Calu3 (cell line): ENCODE results near the gene LBH. TPM values are rescaled to one million over a fixed set of nuclear protein-coding genes. Genes with fewer than 3 reads are reported as not detected.

Source experiments
- BruUV-seq: library from RNA; stranded (reverse); fragments of 400-500 nt; replicated peaks from 2 replicates; lab custom pipeline; 2021; lab: Mats Ljungman, UMichigan
- CTCF ChIA-PET: fragments of 300-600 bp; sonication (Branson Sonifier 250); formaldehyde crosslinking; loops from one replicate; lab custom pipeline; 2022; ENCODE audit warnings: antibody characterized with exemption; lab: Charles Lee
- DNase-seq: peaks from one replicate; pipeline ENCODE4 v3.0.0; 2022
- H3K27ac Mint-ChIP-seq: one replicate; pipeline ENCODE4 v1.8.0; 2022; ENCODE audit warnings: mixed read lengths; ENCODE audit not compliant: unreplicated experiment
- H3K27me3 Mint-ChIP-seq: one replicate; pipeline ENCODE4 v1.8.0; 2022; ENCODE audit warnings: mixed read lengths; ENCODE audit not compliant: unreplicated experiment
- H3K36me3 Mint-ChIP-seq: one replicate; pipeline ENCODE4 v1.8.0; 2022; ENCODE audit warnings: mild to moderate bottlenecking, moderate library complexity, mixed read lengths; ENCODE audit not compliant: insufficient read depth, unreplicated experiment
- H3K4me1 Mint-ChIP-seq: one replicate; pipeline ENCODE4 v1.8.0; 2022; ENCODE audit warnings: mild to moderate bottlenecking, low read depth, mixed read lengths; ENCODE audit not compliant: unreplicated experiment
- H3K4me3 Mint-ChIP-seq: one replicate; pipeline ENCODE4 v1.8.0; 2022; ENCODE audit warnings: mild to moderate bottlenecking, low read depth, moderate library complexity, mixed read lengths; ENCODE audit not compliant: unreplicated experiment
- H3K9me3 Mint-ChIP-seq: one replicate; pipeline ENCODE4 v1.8.0; 2022; ENCODE audit warnings: low read depth, mixed read lengths; ENCODE audit not compliant: unreplicated experiment
- intact Hi-C: fragments of 100-400 bp; cut with micrococcal nuclease; formaldehyde crosslinking; loops from one replicate; pipeline ENCODE4 v1.10.0; 2022; ENCODE audit not compliant: unreplicated experiment
- total RNA-seq: library from RNA; stranded (reverse); gene quantifications from 2 replicates; pipeline ENCODE4 v1.2.3, GENCODE V29; 2022
- TF ChIP-seq, protein P1 (sequence below): fragments of 200-600 bp; IDR thresholded peaks from one replicate; pipeline ENCODE4 v1.8.0; 2022; ENCODE audit warnings: antibody characterized with exemption; ENCODE audit not compliant: unreplicated experiment

Gene LBH
- total RNA-seq, 1 experiment from 2014 or later, result 3.3 TPM

DNA sequence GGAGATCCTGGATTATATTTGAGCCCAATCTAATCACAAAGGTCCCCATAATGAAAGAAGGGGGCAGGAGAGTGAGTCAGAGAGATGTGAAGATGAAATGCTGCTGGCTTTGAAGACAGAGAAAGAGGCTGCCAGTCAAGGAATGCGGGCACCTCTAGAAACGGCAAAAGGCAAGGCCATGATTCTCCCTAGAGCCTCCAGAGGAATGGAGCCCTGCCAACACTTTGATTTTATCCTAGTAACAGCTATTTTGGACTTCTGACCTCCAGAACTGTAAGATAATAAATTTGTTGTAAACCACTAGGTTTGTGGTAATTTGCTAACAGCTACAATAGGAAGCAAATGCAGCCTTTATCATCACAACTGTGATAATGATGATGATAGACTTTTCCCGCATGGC lies 32.9 kb downstream of the LBH start:
- Mint-ChIP-seq H3K27ac (no peak overlapping the region), H3K4me3 (no peak overlapping the region), H3K27me3 (peaks cover 18% of the 10 kb centered on the region), H3K9me3 (peaks cover 2% of the 10 kb centered on the region), H3K4me1 (peaks cover 11% of the 10 kb centered on the region), H3K36me3 (no peaks in the 10 kb centered on the region)
- intact Hi-C loops, result no loop called here
- CTCF ChIA-PET, result no interaction called here
- BruUV-seq, result no TSS peak
- no peak for DNase-seq
- TF ChIP-seq, protein P1, sequence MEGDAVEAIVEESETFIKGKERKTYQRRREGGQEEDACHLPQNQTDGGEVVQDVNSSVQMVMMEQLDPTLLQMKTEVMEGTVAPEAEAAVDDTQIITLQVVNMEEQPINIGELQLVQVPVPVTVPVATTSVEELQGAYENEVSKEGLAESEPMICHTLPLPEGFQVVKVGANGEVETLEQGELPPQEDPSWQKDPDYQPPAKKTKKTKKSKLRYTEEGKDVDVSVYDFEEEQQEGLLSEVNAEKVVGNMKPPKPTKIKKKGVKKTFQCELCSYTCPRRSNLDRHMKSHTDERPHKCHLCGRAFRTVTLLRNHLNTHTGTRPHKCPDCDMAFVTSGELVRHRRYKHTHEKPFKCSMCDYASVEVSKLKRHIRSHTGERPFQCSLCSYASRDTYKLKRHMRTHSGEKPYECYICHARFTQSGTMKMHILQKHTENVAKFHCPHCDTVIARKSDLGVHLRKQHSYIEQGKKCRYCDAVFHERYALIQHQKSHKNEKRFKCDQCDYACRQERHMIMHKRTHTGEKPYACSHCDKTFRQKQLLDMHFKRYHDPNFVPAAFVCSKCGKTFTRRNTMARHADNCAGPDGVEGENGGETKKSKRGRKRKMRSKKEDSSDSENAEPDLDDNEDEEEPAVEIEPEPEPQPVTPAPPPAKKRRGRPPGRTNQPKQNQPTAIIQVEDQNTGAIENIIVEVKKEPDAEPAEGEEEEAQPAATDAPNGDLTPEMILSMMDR, result no peak

DNA sequence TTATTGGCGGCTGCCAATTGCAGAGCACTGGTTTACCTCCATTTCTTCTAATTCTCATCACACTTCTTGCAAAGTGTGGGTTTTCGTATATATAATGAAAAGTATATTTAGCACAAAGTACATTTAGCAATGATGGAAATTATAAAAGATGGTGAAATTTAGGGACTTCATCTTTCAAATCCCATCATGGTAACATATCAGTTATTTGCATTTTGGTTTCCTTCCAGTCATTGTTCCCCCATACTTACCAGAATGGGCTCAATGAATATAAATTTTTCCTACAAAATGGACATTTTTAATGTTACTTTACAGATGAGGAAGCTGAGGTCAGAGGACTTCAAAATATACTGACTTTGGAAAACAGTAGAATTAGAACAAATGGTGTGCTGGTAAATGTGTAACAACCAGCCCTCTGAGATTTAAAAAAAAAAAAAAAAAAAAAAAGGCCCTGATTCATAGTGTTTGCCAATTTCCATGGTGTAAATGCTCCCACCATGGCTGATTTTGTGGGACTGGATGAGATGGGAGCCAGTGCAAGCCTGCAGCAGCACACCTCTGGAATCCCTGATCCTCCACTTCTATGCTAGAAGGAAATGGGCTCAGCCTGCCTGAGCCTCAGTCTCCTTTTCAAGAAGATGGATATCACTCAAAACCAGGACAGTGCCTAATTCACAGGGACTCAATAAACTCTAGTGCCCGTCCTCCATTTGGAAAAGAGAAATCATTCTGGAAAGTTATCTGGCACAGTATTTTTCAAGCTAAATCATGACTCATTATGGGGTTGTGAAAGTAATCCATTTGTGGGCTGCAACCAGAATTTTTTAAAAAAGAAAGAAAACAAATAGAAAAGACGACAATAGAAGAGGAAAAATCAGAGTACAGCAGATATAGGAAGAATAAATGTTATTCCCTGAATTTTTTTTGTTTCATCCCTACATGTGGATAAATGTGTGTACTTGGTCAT lies 34.0 kb downstream of the LBH start:
- DNase-seq, result no peak

DNA sequence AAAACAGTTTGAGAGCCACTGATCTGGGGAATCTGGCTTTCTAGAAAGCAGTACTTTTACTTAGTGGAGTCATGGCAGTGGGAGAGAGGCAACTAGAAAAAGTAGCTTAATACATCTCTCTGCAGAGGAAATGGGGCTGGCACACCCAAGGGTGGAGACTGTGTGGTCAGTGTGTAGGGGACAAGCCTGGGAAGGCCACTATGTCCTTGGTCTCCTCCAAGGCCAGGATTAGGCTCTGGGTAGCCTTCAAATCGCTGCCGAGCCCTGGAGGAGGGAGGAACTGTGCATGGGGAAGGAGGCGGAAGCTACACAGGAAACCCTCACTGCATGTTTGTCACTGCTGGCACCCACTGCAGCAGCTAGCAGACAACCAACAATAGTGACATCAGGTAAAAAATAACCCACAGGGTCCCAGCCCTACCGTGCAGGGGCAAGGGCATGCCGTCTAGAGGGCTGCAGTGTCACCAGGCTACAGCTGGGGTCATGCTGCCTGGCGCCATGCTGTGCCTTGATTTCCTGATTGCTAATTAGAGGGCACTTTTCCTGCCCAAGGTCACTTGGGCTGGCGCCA lies 34.8 kb downstream of the LBH start:
- Mint-ChIP-seq H3K27ac (no peak overlapping the region), H3K9me3 (peaks cover 2% of the 10 kb centered on the region), H3K27me3 (no peaks in the 10 kb centered on the region), H3K36me3 (no peaks in the 10 kb centered on the region), H3K4me3 (no peak overlapping the region), H3K4me1 (peaks cover 12% of the 10 kb centered on the region)
- TF ChIP-seq, protein P1, result no peak
- DNase-seq, result no peak
- intact Hi-C loops, result no loop called here
- CTCF ChIA-PET, result interaction anchor here (1.5 kb wide), 1 partner anchor 8 kb away, joined by 4 read pairs; no protein-coding TSS in a partner anchor
- BruUV-seq, result no TSS peak

More for the DNA sequence above, 34.0 kb downstream of the LBH start:
- Mint-ChIP-seq H3K27ac (no peak overlapping the region), H3K4me3 (no peak overlapping the region), H3K4me1 (peaks cover 11% of the 10 kb centered on the region), H3K27me3 (peaks cover 8% of the 10 kb centered on the region), H3K36me3 (no peaks in the 10 kb centered on the region), H3K9me3 (peaks cover 2% of the 10 kb centered on the region)
- intact Hi-C loops, result no loop called here
- TF ChIP-seq, protein P1, result no peak
- no TSS peak for BruUV-seq
- CTCF ChIA-PET, result interaction anchor here (1.5 kb wide), 1 partner anchor 9 kb away, joined by 4 read pairs; no protein-coding TSS in a partner anchor

DNA sequence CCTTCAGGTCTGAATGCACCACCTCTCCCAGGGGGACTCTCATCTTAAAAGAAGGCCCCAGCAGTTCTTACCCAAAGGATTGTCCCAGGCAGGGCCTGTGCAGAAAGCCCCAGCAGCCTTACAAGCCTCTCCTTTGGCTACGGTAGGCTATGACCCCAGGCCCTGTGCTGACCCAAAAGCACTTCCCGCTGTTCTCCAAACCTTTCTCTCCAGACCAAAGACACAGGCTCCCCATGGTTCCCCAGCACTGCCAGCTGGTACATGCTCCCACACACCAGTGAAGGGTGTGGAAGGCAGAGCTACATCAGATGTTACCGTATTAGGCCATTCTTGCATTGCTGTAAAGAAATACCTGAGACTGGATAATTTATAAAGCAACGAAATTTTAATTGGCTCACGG lies 35.4 kb downstream of the LBH start:
- Mint-ChIP-seq H3K9me3 (peaks cover 2% of the 10 kb centered on the region), H3K4me3 (no peak overlapping the region), H3K27me3 (no peaks in the 10 kb centered on the region), H3K4me1 (peaks cover 18% of the 10 kb centered on the region), H3K36me3 (no peaks in the 10 kb centered on the region), H3K27ac (no peak overlapping the region)
- intact Hi-C loops, result no loop called here
- TF ChIP-seq, protein P1, result no peak
- CTCF ChIA-PET, result interaction anchor here (1.5 kb wide), 1 partner anchor 8 kb away, joined by 4 read pairs; no protein-coding TSS in a partner anchor
- DNase-seq, result no peak
- BruUV-seq, result no TSS peak
